PFSK-1 (cell line): ENCODE measurements around the gene COL2A1.

ENCODE experiments used
- POLR2AphosphoS5 ChIP-seq: IDR thresholded peaks from 2 replicates; pipeline ENCODE4 v1.6.1; 2012; ENCODE audit warnings: low read depth, mild to moderate bottlenecking, control low read depth, low read length, moderate library complexity
- REST ChIP-seq, 2 experiments: IDR thresholded peaks; 2 replicates each; pipeline versions ENCODE4 v1.6.1 to v1.8.0; 2011 to 2012; ENCODE audit warnings: low read depth in 2 of 2, low read length in 2 of 2, control low read depth in 1 of 2, inconsistent platforms in 1 of 2, mild to moderate bottlenecking in 1 of 2, moderate library complexity in 1 of 2; ENCODE audit not compliant: insufficient read depth in 1 of 2
- SIN3A ChIP-seq: IDR thresholded peaks from 2 replicates; pipeline ENCODE4 v1.6.1; 2012; ENCODE audit warnings: mild to moderate bottlenecking, low read length, moderate library complexity, borderline replicate concordance; ENCODE audit not compliant: insufficient read depth
- TAF1 ChIP-seq: IDR thresholded peaks from 2 replicates; pipeline ENCODE4 v1.6.1; 2012; ENCODE audit warnings: low read length, control low read depth, borderline replicate concordance; ENCODE audit not compliant: insufficient read depth

- no peak for TF ChIP-seq POLR2AphosphoS5
- TF ChIP-seq TAF1, result no peak
- TF ChIP-seq SIN3A, result no peak
- no peak for TF ChIP-seq REST (IDR thresholded peaks at IDR 0.05; ENCODE audit: insufficient read depth in 1 of 2, low read depth in 2 of 2, low read length in 2 of 2)
These were observed 25.1 kb downstream of the COL2A1 start for GRCh38 chr12:47979166-47979565.
